Panc1 (cell line): Measurements from ENCODE around the gene TMEM117.
"Not testable (repeated sequence)": the region's sequence is repeated elsewhere in the genome, so short reads cannot be mapped to it uniquely, and the experiment has no call there.

ENCODE experiments used
- TF ChIP-seq, protein P1 (sequence below): fragments of 450-650 bp; IDR thresholded peaks from 2 replicates; pipeline ENCODE4 v1.5.1; 2017; ENCODE audit warnings: mild to moderate bottlenecking
- TF ChIP-seq, protein P2 (sequence below), 2 experiments: IDR thresholded peaks; 2 replicates each; pipeline ENCODE4 v1.6.1; 2011 to 2012; ENCODE audit warnings: low read depth in 2 of 2, control low read depth in 1 of 2, low read length in 1 of 2, mild to moderate bottlenecking in 1 of 2, moderate library complexity in 1 of 2; ENCODE audit not compliant: insufficient read depth in 1 of 2

DNA sequence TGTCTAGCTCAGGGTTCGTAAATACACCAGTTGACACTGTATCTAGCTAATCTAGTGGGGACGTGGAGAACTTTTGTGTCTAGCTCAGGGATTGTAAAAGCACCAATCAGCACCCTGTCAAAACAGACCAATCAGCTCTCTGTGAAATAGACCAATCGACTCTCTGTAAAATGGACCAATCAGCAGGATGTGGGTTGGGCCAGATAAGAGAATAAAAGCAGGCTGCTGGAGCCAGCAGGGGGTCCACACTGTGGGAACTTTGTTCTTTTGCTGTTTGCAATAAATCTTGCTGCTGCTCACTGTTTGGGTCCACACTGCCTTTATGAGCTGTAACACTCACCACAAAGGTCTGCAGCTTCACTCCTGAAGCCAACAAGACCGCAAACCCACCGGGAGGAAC, 28.7 kb downstream of the TMEM117 start:
- TF ChIP-seq, protein P1, sequence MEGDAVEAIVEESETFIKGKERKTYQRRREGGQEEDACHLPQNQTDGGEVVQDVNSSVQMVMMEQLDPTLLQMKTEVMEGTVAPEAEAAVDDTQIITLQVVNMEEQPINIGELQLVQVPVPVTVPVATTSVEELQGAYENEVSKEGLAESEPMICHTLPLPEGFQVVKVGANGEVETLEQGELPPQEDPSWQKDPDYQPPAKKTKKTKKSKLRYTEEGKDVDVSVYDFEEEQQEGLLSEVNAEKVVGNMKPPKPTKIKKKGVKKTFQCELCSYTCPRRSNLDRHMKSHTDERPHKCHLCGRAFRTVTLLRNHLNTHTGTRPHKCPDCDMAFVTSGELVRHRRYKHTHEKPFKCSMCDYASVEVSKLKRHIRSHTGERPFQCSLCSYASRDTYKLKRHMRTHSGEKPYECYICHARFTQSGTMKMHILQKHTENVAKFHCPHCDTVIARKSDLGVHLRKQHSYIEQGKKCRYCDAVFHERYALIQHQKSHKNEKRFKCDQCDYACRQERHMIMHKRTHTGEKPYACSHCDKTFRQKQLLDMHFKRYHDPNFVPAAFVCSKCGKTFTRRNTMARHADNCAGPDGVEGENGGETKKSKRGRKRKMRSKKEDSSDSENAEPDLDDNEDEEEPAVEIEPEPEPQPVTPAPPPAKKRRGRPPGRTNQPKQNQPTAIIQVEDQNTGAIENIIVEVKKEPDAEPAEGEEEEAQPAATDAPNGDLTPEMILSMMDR, result not testable (repeated sequence)
- TF ChIP-seq, protein P2, sequence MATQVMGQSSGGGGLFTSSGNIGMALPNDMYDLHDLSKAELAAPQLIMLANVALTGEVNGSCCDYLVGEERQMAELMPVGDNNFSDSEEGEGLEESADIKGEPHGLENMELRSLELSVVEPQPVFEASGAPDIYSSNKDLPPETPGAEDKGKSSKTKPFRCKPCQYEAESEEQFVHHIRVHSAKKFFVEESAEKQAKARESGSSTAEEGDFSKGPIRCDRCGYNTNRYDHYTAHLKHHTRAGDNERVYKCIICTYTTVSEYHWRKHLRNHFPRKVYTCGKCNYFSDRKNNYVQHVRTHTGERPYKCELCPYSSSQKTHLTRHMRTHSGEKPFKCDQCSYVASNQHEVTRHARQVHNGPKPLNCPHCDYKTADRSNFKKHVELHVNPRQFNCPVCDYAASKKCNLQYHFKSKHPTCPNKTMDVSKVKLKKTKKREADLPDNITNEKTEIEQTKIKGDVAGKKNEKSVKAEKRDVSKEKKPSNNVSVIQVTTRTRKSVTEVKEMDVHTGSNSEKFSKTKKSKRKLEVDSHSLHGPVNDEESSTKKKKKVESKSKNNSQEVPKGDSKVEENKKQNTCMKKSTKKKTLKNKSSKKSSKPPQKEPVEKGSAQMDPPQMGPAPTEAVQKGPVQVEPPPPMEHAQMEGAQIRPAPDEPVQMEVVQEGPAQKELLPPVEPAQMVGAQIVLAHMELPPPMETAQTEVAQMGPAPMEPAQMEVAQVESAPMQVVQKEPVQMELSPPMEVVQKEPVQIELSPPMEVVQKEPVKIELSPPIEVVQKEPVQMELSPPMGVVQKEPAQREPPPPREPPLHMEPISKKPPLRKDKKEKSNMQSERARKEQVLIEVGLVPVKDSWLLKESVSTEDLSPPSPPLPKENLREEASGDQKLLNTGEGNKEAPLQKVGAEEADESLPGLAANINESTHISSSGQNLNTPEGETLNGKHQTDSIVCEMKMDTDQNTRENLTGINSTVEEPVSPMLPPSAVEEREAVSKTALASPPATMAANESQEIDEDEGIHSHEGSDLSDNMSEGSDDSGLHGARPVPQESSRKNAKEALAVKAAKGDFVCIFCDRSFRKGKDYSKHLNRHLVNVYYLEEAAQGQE (IDR thresholded peaks at IDR 0.05; ENCODE audit: insufficient read depth in 1 of 2, low read depth in 2 of 2, low read length in 1 of 2), result not testable (repeated sequence)
